Liver (tissue), 3 donors: ENCODE results near the gene WNT3A.

Experiments
- SP1 ChIP-seq: IDR thresholded peaks from 2 replicates; pipeline ENCODE4 v1.6.1; 2018; ENCODE audit warnings: antibody characterized with exemption, mild to moderate bottlenecking
- YY1 ChIP-seq: IDR thresholded peaks from 2 replicates; pipeline ENCODE4 v1.6.1; 2016; ENCODE audit warnings: antibody characterized with exemption, mild to moderate bottlenecking
- TF ChIP-seq, protein P1 (sequence below): IDR thresholded peaks from 2 replicates; pipeline ENCODE4 v1.6.1; 2016; ENCODE audit warnings: antibody characterized with exemption, mild to moderate bottlenecking
- TF ChIP-seq, protein P2 (sequence below): fragments of 150-350 bp; IDR thresholded peaks from 2 replicates; pipeline ENCODE4 v1.5.1; 2017; ENCODE audit warnings: improper control_type of control experiment, low read depth, low read length; ENCODE audit not compliant: missing input control
- TF ChIP-seq, protein P3 (sequence below): IDR thresholded peaks from 2 replicates; pipeline ENCODE4 v1.6.1; 2016; ENCODE audit warnings: antibody characterized with exemption
- donor health status: healthy.
- donor health status: healthy.

DNA sequence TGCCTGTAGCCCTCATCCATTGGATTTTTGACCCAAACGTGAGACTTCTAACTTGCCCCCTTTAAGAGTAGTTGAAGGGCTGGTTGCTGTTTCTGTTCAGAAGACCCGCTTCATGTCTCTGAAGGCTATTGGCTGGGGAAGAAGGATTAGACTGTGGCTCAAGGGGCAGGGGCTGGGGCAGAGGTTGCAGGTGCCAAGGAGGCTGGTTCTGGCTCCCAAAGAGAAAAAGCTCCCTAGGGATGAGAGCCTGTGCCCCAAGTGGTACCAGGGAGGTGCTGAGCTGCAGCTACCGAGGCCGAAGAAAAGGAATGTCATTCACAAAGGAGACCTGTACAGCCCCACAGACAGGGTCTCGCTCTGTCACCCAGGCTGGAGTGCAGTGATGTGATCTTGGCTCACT lies 5.8 kb downstream of the WNT3A start:
- TF ChIP-seq, protein P1, sequence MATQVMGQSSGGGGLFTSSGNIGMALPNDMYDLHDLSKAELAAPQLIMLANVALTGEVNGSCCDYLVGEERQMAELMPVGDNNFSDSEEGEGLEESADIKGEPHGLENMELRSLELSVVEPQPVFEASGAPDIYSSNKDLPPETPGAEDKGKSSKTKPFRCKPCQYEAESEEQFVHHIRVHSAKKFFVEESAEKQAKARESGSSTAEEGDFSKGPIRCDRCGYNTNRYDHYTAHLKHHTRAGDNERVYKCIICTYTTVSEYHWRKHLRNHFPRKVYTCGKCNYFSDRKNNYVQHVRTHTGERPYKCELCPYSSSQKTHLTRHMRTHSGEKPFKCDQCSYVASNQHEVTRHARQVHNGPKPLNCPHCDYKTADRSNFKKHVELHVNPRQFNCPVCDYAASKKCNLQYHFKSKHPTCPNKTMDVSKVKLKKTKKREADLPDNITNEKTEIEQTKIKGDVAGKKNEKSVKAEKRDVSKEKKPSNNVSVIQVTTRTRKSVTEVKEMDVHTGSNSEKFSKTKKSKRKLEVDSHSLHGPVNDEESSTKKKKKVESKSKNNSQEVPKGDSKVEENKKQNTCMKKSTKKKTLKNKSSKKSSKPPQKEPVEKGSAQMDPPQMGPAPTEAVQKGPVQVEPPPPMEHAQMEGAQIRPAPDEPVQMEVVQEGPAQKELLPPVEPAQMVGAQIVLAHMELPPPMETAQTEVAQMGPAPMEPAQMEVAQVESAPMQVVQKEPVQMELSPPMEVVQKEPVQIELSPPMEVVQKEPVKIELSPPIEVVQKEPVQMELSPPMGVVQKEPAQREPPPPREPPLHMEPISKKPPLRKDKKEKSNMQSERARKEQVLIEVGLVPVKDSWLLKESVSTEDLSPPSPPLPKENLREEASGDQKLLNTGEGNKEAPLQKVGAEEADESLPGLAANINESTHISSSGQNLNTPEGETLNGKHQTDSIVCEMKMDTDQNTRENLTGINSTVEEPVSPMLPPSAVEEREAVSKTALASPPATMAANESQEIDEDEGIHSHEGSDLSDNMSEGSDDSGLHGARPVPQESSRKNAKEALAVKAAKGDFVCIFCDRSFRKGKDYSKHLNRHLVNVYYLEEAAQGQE, result no peak
- TF ChIP-seq, protein P2, sequence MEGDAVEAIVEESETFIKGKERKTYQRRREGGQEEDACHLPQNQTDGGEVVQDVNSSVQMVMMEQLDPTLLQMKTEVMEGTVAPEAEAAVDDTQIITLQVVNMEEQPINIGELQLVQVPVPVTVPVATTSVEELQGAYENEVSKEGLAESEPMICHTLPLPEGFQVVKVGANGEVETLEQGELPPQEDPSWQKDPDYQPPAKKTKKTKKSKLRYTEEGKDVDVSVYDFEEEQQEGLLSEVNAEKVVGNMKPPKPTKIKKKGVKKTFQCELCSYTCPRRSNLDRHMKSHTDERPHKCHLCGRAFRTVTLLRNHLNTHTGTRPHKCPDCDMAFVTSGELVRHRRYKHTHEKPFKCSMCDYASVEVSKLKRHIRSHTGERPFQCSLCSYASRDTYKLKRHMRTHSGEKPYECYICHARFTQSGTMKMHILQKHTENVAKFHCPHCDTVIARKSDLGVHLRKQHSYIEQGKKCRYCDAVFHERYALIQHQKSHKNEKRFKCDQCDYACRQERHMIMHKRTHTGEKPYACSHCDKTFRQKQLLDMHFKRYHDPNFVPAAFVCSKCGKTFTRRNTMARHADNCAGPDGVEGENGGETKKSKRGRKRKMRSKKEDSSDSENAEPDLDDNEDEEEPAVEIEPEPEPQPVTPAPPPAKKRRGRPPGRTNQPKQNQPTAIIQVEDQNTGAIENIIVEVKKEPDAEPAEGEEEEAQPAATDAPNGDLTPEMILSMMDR, result no peak
- TF ChIP-seq, protein P3, sequence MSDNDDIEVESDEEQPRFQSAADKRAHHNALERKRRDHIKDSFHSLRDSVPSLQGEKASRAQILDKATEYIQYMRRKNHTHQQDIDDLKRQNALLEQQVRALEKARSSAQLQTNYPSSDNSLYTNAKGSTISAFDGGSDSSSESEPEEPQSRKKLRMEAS, result no peak
- TF ChIP-seq YY1 (no peak), SP1 (no peak)
